IMR-90 (cell line): ENCODE results near the gene RELN. TPM values are rescaled to one million over a fixed set of nuclear protein-coding genes. Genes with fewer than 3 reads are reported as not detected.

Experiments used
- ATAC-seq: fragments of 200-7000 bp; cut with Tn5 transposase; 2 replicates; pipeline ENCODE4 v1.9.1; 2020; ENCODE audit warnings: low read depth, mild to moderate bottlenecking, moderate library complexity
- BruUV-seq: library from RNA; stranded (reverse); fragments of 400-500 nt; replicated peaks from 2 replicates; lab custom pipeline; 2021; lab: Mats Ljungman, UMichigan
- CTCF ChIA-PET: fragments of 300-600 bp; formaldehyde crosslinking; extraction: SDS; loops from one replicate; lab custom pipeline; 2021; ENCODE audit warnings: antibody characterized with exemption; lab: Yijun Ruan, JAX
- POLR2A ChIA-PET: fragments of 300-600 bp; sonication (Branson Sonifier 250); formaldehyde crosslinking; loops from one replicate; lab custom pipeline; 2022; ENCODE audit warnings: antibody characterized with exemption; ENCODE audit not compliant: unreplicated experiment; lab: Charles Lee
- DNase-seq: peaks from one replicate; pipeline ENCODE4 v3.0.0; 2013
- H2AFZ ChIP-seq: replicated peaks from 2 replicates; pipeline ENCODE3; 2013; ENCODE audit warnings: low read length, mild to moderate bottlenecking; ENCODE audit not compliant: poor library complexity
- H2AK5ac ChIP-seq: 2 replicates; pipeline ENCODE4 v1.6.1; 2013; ENCODE audit warnings: low read depth, low read length, inconsistent platforms
- H2AK9ac ChIP-seq: replicated peaks from 2 replicates; pipeline ENCODE3; 2013; ENCODE audit warnings: mild to moderate bottlenecking, low read depth, low read length, moderate library complexity; ENCODE audit not compliant: poor library complexity
- H2BK120ac ChIP-seq: 2 replicates; pipeline ENCODE4 v1.6.1; 2013; ENCODE audit warnings: low read depth, low read length, inconsistent platforms
- H2BK15ac ChIP-seq: 3 replicates; pipeline ENCODE4 v1.6.1; 2013; ENCODE audit warnings: low read depth, low read length, inconsistent platforms
- H2BK20ac ChIP-seq: 2 replicates; pipeline ENCODE4 v1.6.1; 2013; ENCODE audit warnings: low read depth, mild to moderate bottlenecking, inconsistent platforms, low read length, moderate library complexity
- H2BK5ac ChIP-seq: 2 replicates; pipeline ENCODE4 v1.6.1; 2013; ENCODE audit warnings: mild to moderate bottlenecking, low read depth, low read length, inconsistent platforms; ENCODE audit not compliant: poor library complexity, severe bottlenecking
- H3K14ac ChIP-seq: replicated peaks from 2 replicates; pipeline ENCODE4 v1.6.1; 2013; ENCODE audit warnings: low read depth, low read length, inconsistent platforms
- H3K18ac ChIP-seq: 2 replicates; pipeline ENCODE4 v1.6.1; 2013; ENCODE audit warnings: low read depth, low read length, control low read depth
- H3K23ac ChIP-seq: 2 replicates; pipeline ENCODE4 v1.6.1; 2013; ENCODE audit warnings: low read depth, low read length, inconsistent platforms
- H3K27ac ChIP-seq: 2 replicates; pipeline ENCODE4 v1.5.1; 2013; ENCODE audit warnings: mild to moderate bottlenecking, control low read depth, low read length; ENCODE audit not compliant: insufficient read depth
- H3K27me3 ChIP-seq: 2 replicates; pipeline ENCODE4 v1.6.1; 2013; ENCODE audit warnings: low read length; ENCODE audit not compliant: control insufficient read depth, insufficient read depth
- H3K36me3 ChIP-seq: 2 replicates; pipeline ENCODE4 v1.6.1; 2013; ENCODE audit warnings: low read length, mixed read lengths; ENCODE audit not compliant: control insufficient read depth, insufficient read depth
- H3K4ac ChIP-seq: 2 replicates; pipeline ENCODE4 v1.6.1; 2013; ENCODE audit warnings: low read depth, low read length, inconsistent platforms
- H3K4me1 ChIP-seq: 2 replicates; pipeline ENCODE4 v1.6.1; 2013; ENCODE audit warnings: low read length, mixed read lengths; ENCODE audit not compliant: control insufficient read depth, insufficient read depth
- H3K4me2 ChIP-seq: 2 replicates; pipeline ENCODE4 v1.6.1; 2013; ENCODE audit warnings: low read depth, mild to moderate bottlenecking, control low read depth, low read length, moderate library complexity
- H3K4me3 ChIP-seq: 2 replicates; pipeline ENCODE4 v1.5.1; 2013; ENCODE audit warnings: low read depth, mild to moderate bottlenecking, control low read depth, low read length, moderate library complexity; ENCODE audit not compliant: insufficient read depth
- H3K56ac ChIP-seq: 2 replicates; pipeline ENCODE4 v1.6.1; 2013; ENCODE audit warnings: low read length, inconsistent platforms; ENCODE audit not compliant: insufficient read depth; ENCODE audit errors: extremely low read depth
- H3K79me1 ChIP-seq, 2 experiments: 2 replicates each; pipeline ENCODE4 v1.6.1; 2013; ENCODE audit warnings: low read length in 2 of 2, inconsistent platforms in 1 of 2, low read depth in 1 of 2
- H3K9ac ChIP-seq: 2 replicates; pipeline ENCODE4 v1.6.1; 2013; ENCODE audit warnings: low read depth, low read length, control low read depth
- H3K9me1 ChIP-seq: 2 replicates; pipeline ENCODE4 v1.6.1; 2013; ENCODE audit warnings: low read length, inconsistent platforms; ENCODE audit not compliant: insufficient read depth
- H3K9me3 ChIP-seq: 2 replicates; pipeline ENCODE4 v1.6.1; 2013; ENCODE audit warnings: low read length; ENCODE audit not compliant: control insufficient read depth, insufficient read depth
- H4K20me1 ChIP-seq: 2 replicates; pipeline ENCODE4 v1.6.1; 2013; ENCODE audit warnings: low read length, inconsistent platforms; ENCODE audit not compliant: insufficient read depth
- H4K5ac ChIP-seq: 2 replicates; pipeline ENCODE4 v1.6.1; 2013; ENCODE audit warnings: mild to moderate bottlenecking, low read depth, low read length, control low read depth
- H4K8ac ChIP-seq, 2 experiments: 2 replicates each; pipeline ENCODE4 v1.6.1; 2013; ENCODE audit warnings: low read depth in 2 of 2, low read length in 2 of 2, control low read depth in 1 of 2, inconsistent platforms in 1 of 2
- H4K91ac ChIP-seq: 2 replicates; pipeline ENCODE4 v1.6.1; 2013; ENCODE audit warnings: low read depth, low read length, inconsistent platforms; ENCODE audit not compliant: insufficient read depth
- BHLHE40 ChIP-seq: fragments of 150-350 bp; IDR thresholded peaks from 2 replicates; pipeline ENCODE4 v1.6.1; 2016; ENCODE audit warnings: mild to moderate bottlenecking, low read depth, low read length
- CEBPB ChIP-seq: IDR thresholded peaks from 2 replicates; pipeline ENCODE4 v1.6.1; 2012; ENCODE audit warnings: low read depth, low read length, improper control_type of control experiment
- CHD1 ChIP-seq: IDR thresholded peaks from 2 replicates; pipeline ENCODE4 v1.6.1; 2012; ENCODE audit warnings: low read depth, low read length, improper control_type of control experiment
- CTCF ChIP-seq: conservative IDR thresholded peaks from 2 replicates; pipeline ENCODE4 v1.5.1; 2012; ENCODE audit warnings: mild to moderate bottlenecking, low read depth, low read length, improper control_type of control experiment
- ELK1 ChIP-seq: fragments of 150-350 bp; IDR thresholded peaks from 2 replicates; pipeline ENCODE4 v1.6.1; 2016; ENCODE audit warnings: low read depth, mild to moderate bottlenecking, low read length, moderate library complexity, borderline replicate concordance
- FOS ChIP-seq: fragments of 150-350 bp; IDR thresholded peaks from 2 replicates; pipeline ENCODE4 v1.6.1; 2016; ENCODE audit warnings: low read depth, low read length
- MAFK ChIP-seq: IDR thresholded peaks from 2 replicates; pipeline ENCODE4 v1.6.1; 2012; ENCODE audit warnings: low read depth, low read length, improper control_type of control experiment
- MAZ ChIP-seq: IDR thresholded peaks from 2 replicates; pipeline ENCODE4 v1.6.1; 2012; ENCODE audit warnings: low read depth, mild to moderate bottlenecking, low read length, improper control_type of control experiment, moderate library complexity, borderline replicate concordance
- MXI1 ChIP-seq: IDR thresholded peaks from 2 replicates; pipeline ENCODE4 v1.6.1; 2012; ENCODE audit warnings: low read depth, mild to moderate bottlenecking, low read length, moderate library complexity, borderline replicate concordance
- NFE2L2 ChIP-seq: fragments of 150-350 bp; IDR thresholded peaks from 2 replicates; pipeline ENCODE4 v1.6.1; 2016; ENCODE audit warnings: low read depth, mild to moderate bottlenecking, low read length
- POLR2A ChIP-seq: IDR thresholded peaks from 2 replicates; pipeline ENCODE4 v1.6.1; 2012; ENCODE audit warnings: mild to moderate bottlenecking, low read depth, low read length
- RAD21 ChIP-seq: IDR thresholded peaks from 2 replicates; pipeline ENCODE4 v1.6.1; 2012; ENCODE audit warnings: low read length, improper control_type of control experiment
- RCOR1 ChIP-seq: IDR thresholded peaks from 2 replicates; pipeline ENCODE4 v1.6.1; 2012; ENCODE audit warnings: mild to moderate bottlenecking, low read length, improper control_type of control experiment; ENCODE audit not compliant: insufficient replicate concordance
- RFX5 ChIP-seq: IDR thresholded peaks from 2 replicates; pipeline ENCODE4 v1.8.0; 2012; ENCODE audit warnings: low read depth, mild to moderate bottlenecking, low read length, moderate library complexity
- SMC3 ChIP-seq: fragments of 150-350 bp; IDR thresholded peaks from 2 replicates; pipeline ENCODE4 v1.6.1; 2016; ENCODE audit warnings: low read depth, mild to moderate bottlenecking, antibody characterized with exemption, low read length, moderate library complexity
- USF2 ChIP-seq: fragments of 150-350 bp; IDR thresholded peaks from 2 replicates; pipeline ENCODE4 v1.6.1; 2017; ENCODE audit warnings: mild to moderate bottlenecking, antibody characterized with exemption, low read length, low read depth
- WGBS, 2 experiments: methylation state at CpG; one replicate each; pipeline versions ENCODE4 v1.1.5 to v1.1.7; 2013; ENCODE audit warnings: missing lambda C conversion rate in 2 of 2; ENCODE audit not compliant: insufficient read length in 1 of 2; ENCODE audit errors: extremely low coverage in 2 of 2; 5-methylcytosine and 5-hydroxymethylcytosine counted together
- dilution Hi-C: fragments of 300-500 bp; cut with HindIII; formaldehyde crosslinking; loops from one replicate; pipeline ENCODE4 v1.14.3; 2018; ENCODE audit warnings: low sequenced_read_pairs; ENCODE audit not compliant: unreplicated experiment
- in situ Hi-C: fragments of 300-500 bp; cut with MboI; formaldehyde crosslinking; loops from 3 replicates; pipeline ENCODE4 v1.14.3; 2019; ENCODE audit warnings: low sequenced_read_pairs, inconsistent platforms, mixed read lengths
- intact Hi-C: fragments of 100-400 bp; cut with micrococcal nuclease; formaldehyde crosslinking; loops from 2 replicates; pipeline ENCODE4 v1.10.0; 2022
- polyA plus RNA-seq, 3 experiments: library from polyadenylated mRNA; depleted of rRNA; stranded (reverse); fragments of >200 nt; gene quantifications; 2 replicates each; pipeline ENCODE4 v1.2.3, GENCODE V29; 2012; ENCODE audit warnings: low replicate concordance in 1 of 3
- total RNA-seq: library from RNA; depleted of rRNA; stranded (reverse); fragments of >200 nt; gene quantifications from 2 replicates; pipeline ENCODE4 v1.2.3, GENCODE V29; 2012

Gene RELN
- total and polyA plus RNA-seq, 2 of the 4 experiments (the other 2 are of a cell fraction) = 14.7 to 23.7 TPM

- H3K14ac ChIP-seq = no peak overlapping the region
- TF ChIP-seq MAFK (no peak), MXI1 (no peak), CHD1 (no peak), POLR2A (no peak), CEBPB (no peak), USF2 (no peak), FOS (no peak), RFX5 (no peak), BHLHE40 (no peak), SMC3 (no peak), ELK1 (no peak), RCOR1 (no peak), MAZ (no peak), NFE2L2 (no peak), CTCF (no peak), RAD21 (no peak)
- no peaks in the 10 kb centered on the region for H3K9me1 ChIP-seq
- no peak for DNase-seq
- WGBS, 2 experiments = no CpG with 5 or more reads among the region's 7 CpGs
- no peak overlapping the region for H3K27ac ChIP-seq
- intact Hi-C loops (no loop called here), in situ Hi-C loops (no loop called here), dilution Hi-C loops (no loop called here)
- H2BK5ac ChIP-seq = no peak overlapping the region
- no peak overlapping the region for H4K5ac ChIP-seq
- no peaks in the 10 kb centered on the region for H3K27me3 ChIP-seq
- H4K8ac ChIP-seq = no peak overlapping the region
- no TSS peak for BruUV-seq
- H2BK20ac ChIP-seq = no peak overlapping the region
- H2AK5ac ChIP-seq = no peak overlapping the region
- POLR2A ChIA-PET = no interaction called here
- no peak overlapping the region for H2AFZ ChIP-seq
- no peak overlapping the region for H3K4ac ChIP-seq
- no peak overlapping the region for H3K4me2 ChIP-seq
- H2BK120ac ChIP-seq = no peak overlapping the region
- H3K9ac ChIP-seq = no peak overlapping the region
- H4K91ac ChIP-seq = no peak overlapping the region
- H2BK15ac ChIP-seq = no peak overlapping the region
- no peak overlapping the region for H3K56ac ChIP-seq
- CTCF ChIA-PET = no interaction called here
- no peaks in the 10 kb centered on the region for H3K36me3 ChIP-seq
- no peak overlapping the region for H3K18ac ChIP-seq
- no peaks in the 10 kb centered on the region for H3K79me1 ChIP-seq
- no peak overlapping the region for H3K4me3 ChIP-seq
- no peak overlapping the region for H3K23ac ChIP-seq
- H3K9me3 ChIP-seq = no peaks in the 10 kb centered on the region
- H3K4me1 ChIP-seq = no peaks in the 10 kb centered on the region
- no peak for ATAC-seq
- no peak overlapping the region for H2AK9ac ChIP-seq
- no peaks in the 10 kb centered on the region for H4K20me1 ChIP-seq
Observed at GRCh38 chr7:103773726-103774125, 215.7 kb downstream of the RELN start.
